ENCODE data around the gene CCDC192. TPM values are rescaled to one million over a fixed set of nuclear protein-coding genes. Genes with fewer than 3 reads are reported as not detected.

Gene CCDC192
- total RNA-seq, 2 experiments from 2014 or later, result not detected

- H3K36me3 Mint-ChIP-seq, result peaks cover 1% of the 10 kb centered on the region
- H3K9me3 Mint-ChIP-seq (ENCODE audit: low read depth), result peaks cover 3% of the 10 kb centered on the region
- no peak overlapping the region for H3K4me3 Mint-ChIP-seq
- no peak for ATAC-seq
- no peak for DNase-seq
- H3K4me1 Mint-ChIP-seq, result peaks cover 10% of the 10 kb centered on the region
- CTCF ChIA-PET, result no interaction called here
- no peak overlapping the region for H3K27ac Mint-ChIP-seq
- peaks cover 11% of the 10 kb centered on the region for H3K27me3 Mint-ChIP-seq
Observed at GRCh38 chr5:127858116-127858784, 155.1 kb downstream of the CCDC192 start.

- Mint-ChIP-seq H3K36me3 (peaks cover 1% of the 10 kb centered on the region), H3K27ac (no peak overlapping the region), H3K9me3 (ENCODE audit: low read depth) (peaks cover under 1% of the 10 kb centered on the region), H3K4me1 (peaks cover 10% of the 10 kb centered on the region), H3K4me3 (no peak overlapping the region), H3K27me3 (peaks cover 12% of the 10 kb centered on the region)
- CTCF ChIA-PET, result interaction anchor here (0.7 kb wide), 1 partner anchor 65 kb away, joined by 3 read pairs; no protein-coding TSS in a partner anchor
- DNase-seq, result no peak
- no peak for ATAC-seq
Observed at GRCh38 chr5:127860291-127860690, 157.1 kb downstream of the CCDC192 start.

- no peaks in the 10 kb centered on the region for H3K4me1 Mint-ChIP-seq
- no peak overlapping the region for H3K27ac Mint-ChIP-seq
- H3K36me3 Mint-ChIP-seq, result no peaks in the 10 kb centered on the region
- CTCF ChIA-PET, result no interaction called here
- H3K9me3 Mint-ChIP-seq (ENCODE audit: low read depth), result no peaks in the 10 kb centered on the region
- ATAC-seq (no peak), DNase-seq (no peak)
- H3K4me3 Mint-ChIP-seq, result no peak overlapping the region
- H3K27me3 Mint-ChIP-seq, result peaks cover 23% of the 10 kb centered on the region
Observed at GRCh38 chr5:127863161-127863560, 160.0 kb downstream of the CCDC192 start.

- CTCF ChIA-PET, result no interaction called here
- Mint-ChIP-seq H3K27ac (no peak overlapping the region), H3K4me3 (no peak overlapping the region), H3K9me3 (ENCODE audit: low read depth) (no peaks in the 10 kb centered on the region), H3K27me3 (peaks cover 17% of the 10 kb centered on the region), H3K36me3 (no peaks in the 10 kb centered on the region), H3K4me1 (no peaks in the 10 kb centered on the region)
- DNase-seq (no peak), ATAC-seq (no peak)
Observed at GRCh38 chr5:127863610-127864395, 160.6 kb downstream of the CCDC192 start.

- Mint-ChIP-seq H3K27me3 (peaks cover 16% of the 10 kb centered on the region), H3K9me3 (ENCODE audit: low read depth) (no peaks in the 10 kb centered on the region), H3K4me3 (no peak overlapping the region), H3K4me1 (no peaks in the 10 kb centered on the region), H3K27ac (no peak overlapping the region), H3K36me3 (no peaks in the 10 kb centered on the region)
- ATAC-seq, result no peak
- no peak for DNase-seq
- CTCF ChIA-PET, result no interaction called here
Observed at GRCh38 chr5:127864511-127864910, 161.3 kb downstream of the CCDC192 start.

GRCh38 chr5:127865273-127865672 lies 162.1 kb downstream of the CCDC192 start:
- Mint-ChIP-seq H3K4me1 (no peaks in the 10 kb centered on the region), H3K27ac (no peak overlapping the region), H3K36me3 (no peaks in the 10 kb centered on the region), H3K4me3 (no peak overlapping the region), H3K27me3 (peaks cover 12% of the 10 kb centered on the region), H3K9me3 (ENCODE audit: low read depth) (no peaks in the 10 kb centered on the region)
- DNase-seq (no peak), ATAC-seq (no peak)
- CTCF ChIA-PET, result interaction anchor here (1.4 kb wide), 1 partner anchor 81 kb away, joined by 3 read pairs; no protein-coding TSS in a partner anchor

- DNase-seq (no peak), ATAC-seq (no peak)
- H3K4me1 Mint-ChIP-seq, result no peaks in the 10 kb centered on the region
- H3K36me3 Mint-ChIP-seq, result no peaks in the 10 kb centered on the region
- CTCF ChIA-PET, result interaction anchor here (1.0 kb wide), 1 partner anchor 95 kb away, joined by 3 read pairs; no protein-coding TSS in a partner anchor
- peaks cover 14% of the 10 kb centered on the region for H3K27me3 Mint-ChIP-seq
- no peak overlapping the region for H3K27ac Mint-ChIP-seq
- no peaks in the 10 kb centered on the region for H3K9me3 Mint-ChIP-seq (ENCODE audit: low read depth)
- no peak overlapping the region for H3K4me3 Mint-ChIP-seq
Observed at GRCh38 chr5:127867022-127867783, 164.0 kb downstream of the CCDC192 start.

GRCh38 chr5:127870914-127871313 lies 167.7 kb downstream of the CCDC192 start:
- Mint-ChIP-seq H3K27ac (no peak overlapping the region), H3K4me1 (no peaks in the 10 kb centered on the region), H3K9me3 (ENCODE audit: low read depth) (no peaks in the 10 kb centered on the region), H3K27me3 (peaks cover 9% of the 10 kb centered on the region), H3K4me3 (no peak overlapping the region), H3K36me3 (no peaks in the 10 kb centered on the region)
- CTCF ChIA-PET, result no interaction called here
- ATAC-seq (no peak), DNase-seq (no peak)

- Mint-ChIP-seq H3K36me3 (no peaks in the 10 kb centered on the region), H3K27ac (no peak overlapping the region), H3K4me3 (no peak overlapping the region), H3K9me3 (ENCODE audit: low read depth) (no peaks in the 10 kb centered on the region), H3K27me3 (peaks cover 7% of the 10 kb centered on the region), H3K4me1 (no peaks in the 10 kb centered on the region)
- ATAC-seq (no peak), DNase-seq (no peak)
- CTCF ChIA-PET, result interaction anchor here (0.8 to 0.9 kb wide), 2 partner anchors 76 to 443 kb away, joined by 3 to 4 read pairs; no protein-coding TSS in a partner anchor
Observed at GRCh38 chr5:127871503-127872153, 168.4 kb downstream of the CCDC192 start.

- ATAC-seq (no peak), DNase-seq (no peak)
- no peaks in the 10 kb centered on the region for H3K9me3 Mint-ChIP-seq (ENCODE audit: low read depth)
- no peaks in the 10 kb centered on the region for H3K36me3 Mint-ChIP-seq
- peaks cover 2% of the 10 kb centered on the region for H3K27me3 Mint-ChIP-seq
- CTCF ChIA-PET, result interaction anchor here (0.9 kb wide), 1 partner anchor 77 kb away, joined by 4 read pairs; no protein-coding TSS in a partner anchor
- no peak overlapping the region for H3K27ac Mint-ChIP-seq
- H3K4me1 Mint-ChIP-seq, result no peaks in the 10 kb centered on the region
- H3K4me3 Mint-ChIP-seq, result no peak overlapping the region
Observed at GRCh38 chr5:127872494-127872893, 169.3 kb downstream of the CCDC192 start.

- Mint-ChIP-seq H3K36me3 (no peaks in the 10 kb centered on the region), H3K27me3 (peaks cover 2% of the 10 kb centered on the region)
- DNase-seq, result peak; percentile 44
Observed at GRCh38 chr5:127875235-127876021, 172.2 kb downstream of the CCDC192 start.

GRCh38 chr5:127876384-127876783 lies 173.2 kb downstream of the CCDC192 start:
- Mint-ChIP-seq H3K27me3 (peaks cover 2% of the 10 kb centered on the region), H3K4me3 (no peak overlapping the region), H3K4me1 (no peaks in the 10 kb centered on the region), H3K9me3 (ENCODE audit: low read depth) (no peaks in the 10 kb centered on the region), H3K27ac (no peak overlapping the region), H3K36me3 (no peaks in the 10 kb centered on the region)
- DNase-seq (no peak), ATAC-seq (no peak)
- CTCF ChIA-PET, result interaction anchor here (0.7 to 1.3 kb wide), 3 partner anchors 118 to 325 kb away, joined by 3 to 4 read pairs (median 3); no protein-coding TSS in a partner anchor

More at GRCh38 chr5:127875235-127876021, 172.2 kb downstream of the CCDC192 start:
- ATAC-seq, result peak; percentile 65
- Mint-ChIP-seq H3K27ac (no peak overlapping the region), H3K4me3 (no peak overlapping the region), H3K9me3 (ENCODE audit: low read depth) (no peaks in the 10 kb centered on the region), H3K4me1 (no peaks in the 10 kb centered on the region)
- CTCF ChIA-PET, result interaction anchor here (0.7 to 1.3 kb wide), 4 partner anchors 118 to 330 kb away, joined by 3 to 4 read pairs (median 3); no protein-coding TSS in a partner anchor

Data from activated CD8-positive, alpha-beta memory T cell treated with anti-CD3 and anti-CD28 coated beads, Interleukin-2, amount 10 ng/mL, durations not matched to agents 7 days and 5 days (primary cell).